HCT116 (cell line): Measurements from ENCODE around the gene ARFGAP3. TPM values are rescaled to one million over a fixed set of nuclear protein-coding genes. Genes with fewer than 3 reads are reported as not detected.

ENCODE experiments used
- ATAC-seq: fragments of 200-7000 bp; cut with Tn5 transposase; 2 replicates; pipeline ENCODE4 v1.9.1; 2020; ENCODE audit warnings: mild to moderate bottlenecking, moderate library complexity
- BruUV-seq: library from RNA; stranded (reverse); fragments of 400-500 nt; replicated peaks from 2 replicates; lab custom pipeline; 2021; lab: Mats Ljungman, UMichigan
- CTCF ChIA-PET: fragments of 300-600 bp; sonication (Branson Sonifier 250); formaldehyde crosslinking; loops from one replicate; lab custom pipeline; 2021; ENCODE audit warnings: antibody characterized with exemption; lab: Charles Lee
- POLR2A ChIA-PET: fragments of 300-600, 350-600 bp; sonication (Branson Sonifier 250); formaldehyde crosslinking; loops from one replicate; lab custom pipeline; 2021; ENCODE audit warnings: antibody characterized with exemption; lab: Charles Lee
- RAD21 ChIA-PET, 2 experiments: fragments of 300-600 bp; sonication (Branson Sonifier 250); formaldehyde crosslinking; loops; one replicate each; lab custom pipeline; 2023; ENCODE audit warnings: low total read pairs in 2 of 2; ENCODE audit not compliant: uncharacterized antibody in 2 of 2, unreplicated experiment in 2 of 2, low non-redundant PET in 1 of 2; lab: Charles Lee
- DNase-seq: peaks from one replicate; pipeline ENCODE4 v3.0.0-alpha.2; 2010; ENCODE audit warnings: low read depth, low spot score
- H2AFZ ChIP-seq: fragments of 200-600 bp; shearing (Covaris generic), sonication (generic); 2 replicates; pipeline ENCODE4 v1.6.1; 2017; ENCODE audit warnings: low read depth, mixed run types, mixed read lengths, antibody characterized with exemption, low read length; ENCODE audit not compliant: poor library complexity, severe bottlenecking
- H3K27ac ChIP-seq: 2 replicates; pipeline ENCODE4 v1.5.1; 2012; ENCODE audit warnings: low read depth, low read length
- H3K27me3 ChIP-seq: fragments of 200-600 bp; sonication (generic); 2 replicates; pipeline ENCODE4 v1.6.1; 2016; ENCODE audit warnings: mixed run types, low read length, mixed read lengths; ENCODE audit not compliant: insufficient read depth
- H3K36me3 ChIP-seq, 2 experiments: fragments of 200-500 bp in 1 of 2; fragments of 200-600 bp in 1 of 2; sonication (Bioruptor generic) in 1 of 2; sonication (generic) in 1 of 2; 2 replicates each; pipeline versions ENCODE4 v1.5.1 to v1.6.1; 2014 to 2016; ENCODE audit warnings: low read length in 2 of 2, inconsistent platforms in 1 of 2, mixed read lengths in 1 of 2, mixed run types in 1 of 2; ENCODE audit not compliant: insufficient read depth in 2 of 2, control insufficient read depth in 1 of 2
- H3K4me1 ChIP-seq, 2 experiments: fragments of 200-600 bp in 1 of 2; sonication (generic) in 1 of 2; 2 replicates each; pipeline versions ENCODE4 v1.5.1 to v1.6.1; 2012 to 2017; ENCODE audit warnings: low read length in 2 of 2, inconsistent platforms in 1 of 2, mild to moderate bottlenecking in 1 of 2, mixed read lengths in 1 of 2, mixed run types in 1 of 2, moderate library complexity in 1 of 2; ENCODE audit not compliant: insufficient read depth in 2 of 2, control insufficient read depth in 1 of 2
- H3K4me2 ChIP-seq: fragments of 200-600 bp; sonication (generic); 2 replicates; pipeline ENCODE4 v1.6.1; 2017; ENCODE audit warnings: mixed run types, low read length, mixed read lengths
- H3K4me3 ChIP-seq, 2 experiments: fragments of 200-600 bp in 1 of 2; sonication (generic) in 1 of 2; replicated peaks in 1 of 2; 2 replicates each; pipeline ENCODE4 v1.5.1; 2011 to 2016; ENCODE audit warnings: low read length in 2 of 2, control low read depth in 1 of 2, low read depth in 1 of 2, mild to moderate bottlenecking in 1 of 2, mixed read lengths in 1 of 2, mixed run types in 1 of 2
- H3K79me2 ChIP-seq: fragments of 200-600 bp; sonication (generic); 2 replicates; pipeline ENCODE4 v1.6.1; 2017; ENCODE audit warnings: mild to moderate bottlenecking, mixed run types, low read length, moderate library complexity, mixed read lengths; ENCODE audit not compliant: insufficient read depth
- H3K9ac ChIP-seq: fragments of 200-600 bp; sonication (generic); 2 replicates; pipeline ENCODE4 v1.6.1; 2016; ENCODE audit warnings: low read length, mixed read lengths
- H3K9me2 ChIP-seq: fragments of 200-600 bp; sonication (generic), shearing (Covaris generic); 2 replicates; pipeline ENCODE4 v1.6.1; 2017; ENCODE audit warnings: mixed run types, mild to moderate bottlenecking, moderate library complexity; ENCODE audit not compliant: insufficient read depth
- H3K9me3 ChIP-seq, 2 experiments: fragments of 200-500 bp in 1 of 2; fragments of 200-600 bp in 1 of 2; sonication (Bioruptor generic) in 1 of 2; sonication (generic) in 1 of 2; 2 replicates each; pipeline ENCODE4 v1.6.1; 2014 to 2017; ENCODE audit warnings: low read length in 2 of 2, mixed read lengths in 2 of 2, inconsistent platforms in 1 of 2, low read depth in 1 of 2, mild to moderate bottlenecking in 1 of 2, mixed run types in 1 of 2, moderate library complexity in 1 of 2; ENCODE audit not compliant: control insufficient read depth in 1 of 2, insufficient read depth in 1 of 2
- H4K20me1 ChIP-seq: fragments of 200-600 bp; sonication (generic), shearing (Covaris generic); 2 replicates; pipeline ENCODE4 v1.6.1; 2017; ENCODE audit warnings: mixed run types, mild to moderate bottlenecking, moderate library complexity; ENCODE audit not compliant: insufficient read depth
- ELF1 ChIP-seq: IDR thresholded peaks from 2 replicates; pipeline ENCODE4 v1.6.1; 2012; ENCODE audit warnings: low read depth, borderline replicate concordance
- POLR2A ChIP-seq: IDR thresholded peaks from 2 replicates; pipeline ENCODE4 v1.7.0; 2011; ENCODE audit warnings: borderline replicate concordance; ENCODE audit not compliant: insufficient read depth, insufficient read length; ENCODE audit errors: extremely low read depth
- POLR2AphosphoS5 ChIP-seq: IDR thresholded peaks from 2 replicates; pipeline ENCODE4 v1.6.1; 2011; ENCODE audit warnings: mild to moderate bottlenecking, low read depth, low read length, moderate library complexity
- SP1 ChIP-seq: IDR thresholded peaks from 2 replicates; pipeline ENCODE4 v1.6.1; 2012; ENCODE audit warnings: low read depth
- TCF7L2 ChIP-seq: IDR thresholded peaks from 2 replicates; pipeline ENCODE4 v1.7.0; 2011; ENCODE audit warnings: borderline replicate concordance, inconsistent platforms; ENCODE audit not compliant: insufficient read depth, insufficient read length; ENCODE audit errors: extremely low read depth
- YY1 ChIP-seq: IDR thresholded peaks from 2 replicates; pipeline ENCODE4 v1.6.1; 2011; ENCODE audit warnings: low read length, low read depth, moderate library complexity, mild to moderate bottlenecking; ENCODE audit not compliant: insufficient replicate concordance; ENCODE audit errors: extremely low read depth
- ZFX ChIP-seq: fragments of 450-650 bp; IDR thresholded peaks from 2 replicates; pipeline ENCODE4 v1.6.1; 2017
- intact Hi-C: fragments of 100-400 bp; cut with micrococcal nuclease; formaldehyde crosslinking; loops from 2 replicates; pipeline ENCODE4 v1.10.0; 2022
- total RNA-seq: library from RNA; stranded (reverse); gene quantifications from one replicate; pipeline ENCODE4 v1.2.1, GENCODE V29; 2021; ENCODE audit not compliant: unreplicated experiment
- TF ChIP-seq, protein P1 (sequence below), 3 experiments: fragments of 200-600 bp in 1 of 3; sonication (generic) in 1 of 3; IDR thresholded peaks in 2 of 3; conservative IDR thresholded peaks in 1 of 3; 2 replicates each; pipeline ENCODE4 v1.5.1; 2012 to 2017; ENCODE audit warnings: low read depth in 2 of 3, low read length in 2 of 3, antibody characterized with exemption in 1 of 3, borderline replicate concordance in 1 of 3, control low read depth in 1 of 3, mild to moderate bottlenecking in 1 of 3, mixed read lengths in 1 of 3, mixed run types in 1 of 3, moderate library complexity in 1 of 3; ENCODE audit not compliant: insufficient read depth in 1 of 3
- TF ChIP-seq, protein P2 (sequence below): IDR thresholded peaks from 2 replicates; pipeline ENCODE4 v1.6.1; 2012; ENCODE audit warnings: low read depth

Gene ARFGAP3
- total RNA-seq, 1 experiment from 2014 or later = 15.4 TPM

DNA sequence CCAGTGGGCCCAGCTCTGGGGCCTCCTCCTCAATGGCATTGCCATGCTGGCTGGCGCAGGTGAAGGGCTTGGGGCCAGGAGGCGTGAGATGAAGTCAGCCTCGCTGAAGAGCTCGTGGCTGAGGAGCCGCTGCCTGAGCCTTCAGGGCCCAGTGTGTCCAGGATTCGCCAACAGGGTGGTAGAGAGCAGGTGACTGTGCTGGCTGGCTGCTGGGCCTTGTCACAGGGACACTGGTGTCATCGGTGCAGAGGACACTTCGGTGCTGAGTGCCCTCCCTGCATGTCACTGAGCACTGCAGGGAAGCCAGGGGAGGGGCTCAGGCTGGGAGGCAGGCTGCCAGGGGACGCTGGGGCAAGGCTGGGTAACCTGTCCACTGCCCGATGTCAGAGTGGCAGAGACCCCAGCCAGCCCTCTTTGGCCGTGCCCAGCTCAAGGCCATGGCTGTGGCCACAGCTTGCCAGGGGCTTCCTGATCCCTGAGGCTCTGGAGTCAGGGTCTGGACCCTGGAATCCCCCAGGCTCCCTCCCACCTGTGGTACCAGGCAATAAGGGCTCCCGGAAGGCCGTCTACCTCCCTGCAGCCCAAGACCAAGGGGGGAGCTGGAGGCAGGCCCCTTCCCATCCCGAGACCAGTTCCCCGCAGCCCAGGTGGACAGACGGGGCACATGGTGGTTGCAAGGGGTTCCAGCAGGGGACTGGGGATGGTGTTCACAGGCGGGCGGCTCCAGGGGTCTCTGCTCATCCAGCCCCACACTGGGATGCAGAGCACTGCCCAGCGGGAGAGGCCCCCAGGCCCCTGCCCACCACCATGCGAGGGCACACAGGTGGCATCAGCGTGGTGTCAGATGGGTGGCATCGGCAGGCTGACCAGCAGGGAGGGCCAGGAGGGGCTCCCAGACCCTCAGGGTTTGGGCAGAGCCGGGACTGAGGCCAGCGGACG lies 63.9 kb downstream of the ARFGAP3 start:
- no peak for DNase-seq
- intact Hi-C loops = no loop called here
- Histone ChIP-seq H3K4me2 (no peak overlapping the region), H3K27me3 (no peaks in the 10 kb centered on the region), H3K79me2 (no peaks in the 10 kb centered on the region), H3K36me3 (no peaks in the 10 kb centered on the region), H4K20me1 (no peaks in the 10 kb centered on the region), H2AFZ (no peak overlapping the region), H3K27ac (no peak overlapping the region), H3K4me3 (no peak overlapping the region), H3K9me2 (no peaks in the 10 kb centered on the region), H3K9me3 (no peaks in the 10 kb centered on the region), H3K4me1 (no peaks in the 10 kb centered on the region), H3K9ac (no peak overlapping the region)
- TF ChIP-seq POLR2AphosphoS5 (no peak), ELF1 (no peak), ZFX (no peak), SP1 (no peak), TCF7L2 (no peak), POLR2A (no peak), YY1 (no peak)
- TF ChIP-seq, protein P1, sequence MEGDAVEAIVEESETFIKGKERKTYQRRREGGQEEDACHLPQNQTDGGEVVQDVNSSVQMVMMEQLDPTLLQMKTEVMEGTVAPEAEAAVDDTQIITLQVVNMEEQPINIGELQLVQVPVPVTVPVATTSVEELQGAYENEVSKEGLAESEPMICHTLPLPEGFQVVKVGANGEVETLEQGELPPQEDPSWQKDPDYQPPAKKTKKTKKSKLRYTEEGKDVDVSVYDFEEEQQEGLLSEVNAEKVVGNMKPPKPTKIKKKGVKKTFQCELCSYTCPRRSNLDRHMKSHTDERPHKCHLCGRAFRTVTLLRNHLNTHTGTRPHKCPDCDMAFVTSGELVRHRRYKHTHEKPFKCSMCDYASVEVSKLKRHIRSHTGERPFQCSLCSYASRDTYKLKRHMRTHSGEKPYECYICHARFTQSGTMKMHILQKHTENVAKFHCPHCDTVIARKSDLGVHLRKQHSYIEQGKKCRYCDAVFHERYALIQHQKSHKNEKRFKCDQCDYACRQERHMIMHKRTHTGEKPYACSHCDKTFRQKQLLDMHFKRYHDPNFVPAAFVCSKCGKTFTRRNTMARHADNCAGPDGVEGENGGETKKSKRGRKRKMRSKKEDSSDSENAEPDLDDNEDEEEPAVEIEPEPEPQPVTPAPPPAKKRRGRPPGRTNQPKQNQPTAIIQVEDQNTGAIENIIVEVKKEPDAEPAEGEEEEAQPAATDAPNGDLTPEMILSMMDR (IDR thresholded peaks at IDR 0.05 in 2 of 3, conservative IDR thresholded peaks at IDR 0.05 in 1 of 3; ENCODE audit: borderline replicate concordance in 1 of 3, insufficient read depth in 1 of 3, low read depth in 2 of 3, low read length in 2 of 3) = no peak
- TF ChIP-seq, protein P2, sequence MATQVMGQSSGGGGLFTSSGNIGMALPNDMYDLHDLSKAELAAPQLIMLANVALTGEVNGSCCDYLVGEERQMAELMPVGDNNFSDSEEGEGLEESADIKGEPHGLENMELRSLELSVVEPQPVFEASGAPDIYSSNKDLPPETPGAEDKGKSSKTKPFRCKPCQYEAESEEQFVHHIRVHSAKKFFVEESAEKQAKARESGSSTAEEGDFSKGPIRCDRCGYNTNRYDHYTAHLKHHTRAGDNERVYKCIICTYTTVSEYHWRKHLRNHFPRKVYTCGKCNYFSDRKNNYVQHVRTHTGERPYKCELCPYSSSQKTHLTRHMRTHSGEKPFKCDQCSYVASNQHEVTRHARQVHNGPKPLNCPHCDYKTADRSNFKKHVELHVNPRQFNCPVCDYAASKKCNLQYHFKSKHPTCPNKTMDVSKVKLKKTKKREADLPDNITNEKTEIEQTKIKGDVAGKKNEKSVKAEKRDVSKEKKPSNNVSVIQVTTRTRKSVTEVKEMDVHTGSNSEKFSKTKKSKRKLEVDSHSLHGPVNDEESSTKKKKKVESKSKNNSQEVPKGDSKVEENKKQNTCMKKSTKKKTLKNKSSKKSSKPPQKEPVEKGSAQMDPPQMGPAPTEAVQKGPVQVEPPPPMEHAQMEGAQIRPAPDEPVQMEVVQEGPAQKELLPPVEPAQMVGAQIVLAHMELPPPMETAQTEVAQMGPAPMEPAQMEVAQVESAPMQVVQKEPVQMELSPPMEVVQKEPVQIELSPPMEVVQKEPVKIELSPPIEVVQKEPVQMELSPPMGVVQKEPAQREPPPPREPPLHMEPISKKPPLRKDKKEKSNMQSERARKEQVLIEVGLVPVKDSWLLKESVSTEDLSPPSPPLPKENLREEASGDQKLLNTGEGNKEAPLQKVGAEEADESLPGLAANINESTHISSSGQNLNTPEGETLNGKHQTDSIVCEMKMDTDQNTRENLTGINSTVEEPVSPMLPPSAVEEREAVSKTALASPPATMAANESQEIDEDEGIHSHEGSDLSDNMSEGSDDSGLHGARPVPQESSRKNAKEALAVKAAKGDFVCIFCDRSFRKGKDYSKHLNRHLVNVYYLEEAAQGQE = no peak
- RAD21 ChIA-PET = no interaction called here
- BruUV-seq = no TSS peak
- CTCF ChIA-PET = no interaction called here
- POLR2A ChIA-PET = no interaction called here
- peak; percentile 13; the same call in 1 of the 2 replicates for ATAC-seq
